EL (cell line): ENCODE results near the gene SPON1.
"Not testable (repeated sequence)": the region's sequence is repeated elsewhere in the genome, so short reads cannot be mapped to it uniquely, and the experiment has no call there.

Source experiments
- DNase-seq: peaks from one replicate; pipeline ENCODE4 v3.0.0-alpha.2; 2016

The SPON1 gene

DNA sequence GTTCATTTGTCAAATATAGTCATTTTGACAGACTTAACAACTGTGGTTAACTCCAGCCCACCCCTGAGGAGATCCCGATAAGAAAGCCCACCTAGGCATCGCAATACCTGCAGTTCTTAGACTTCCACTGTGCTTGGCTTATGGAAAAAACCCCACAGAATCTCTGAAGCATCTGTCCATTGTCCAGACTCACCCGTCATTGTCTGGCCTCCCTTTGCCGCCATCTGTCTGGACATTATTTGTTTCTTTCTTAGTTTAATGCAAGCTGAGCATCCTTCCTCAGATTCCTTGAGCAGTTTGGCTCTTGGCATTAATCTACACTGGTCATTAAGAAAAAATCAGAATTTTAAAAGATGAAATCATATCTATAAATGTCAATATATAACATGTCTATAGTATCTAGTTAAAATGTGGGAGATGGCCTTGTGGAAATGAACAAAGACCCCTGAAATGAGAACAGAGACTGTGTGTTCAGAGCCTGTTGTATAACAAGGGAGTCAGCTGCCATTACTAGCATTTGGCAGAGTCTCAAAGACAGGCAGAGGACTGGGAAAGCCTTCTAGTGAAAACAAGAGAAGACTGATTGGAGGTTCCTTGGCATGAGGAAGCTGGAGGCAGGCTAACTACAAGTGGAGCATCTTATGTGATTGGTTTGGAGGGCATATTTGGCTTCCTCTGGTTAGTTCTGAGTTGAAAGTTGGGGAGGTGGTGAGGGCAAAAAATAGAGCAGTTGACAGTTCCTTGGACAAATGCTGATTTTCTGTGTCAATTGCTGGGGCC lies 80.4 kb downstream of the SPON1 start:
- no peak for DNase-seq

DNA sequence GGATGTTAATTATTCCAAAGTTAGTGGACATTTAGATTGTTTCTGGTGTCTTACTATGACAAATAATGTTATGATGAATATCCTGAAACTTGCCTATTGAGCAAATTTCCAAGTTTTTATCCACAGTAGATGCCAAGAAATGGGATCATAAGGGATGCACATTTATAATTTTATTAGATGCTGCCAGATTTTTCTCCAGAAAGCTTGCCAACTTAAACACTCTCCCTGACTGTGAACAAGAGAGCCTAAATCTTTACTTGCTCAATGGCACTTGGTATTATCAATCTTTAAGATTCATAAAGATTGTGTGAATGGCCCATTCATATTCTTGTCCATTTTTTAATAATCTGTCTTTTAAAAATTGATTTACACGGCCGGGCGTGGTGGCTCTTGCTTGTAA lies 82.4 kb downstream of the SPON1 start:
- no peak for DNase-seq

DNA sequence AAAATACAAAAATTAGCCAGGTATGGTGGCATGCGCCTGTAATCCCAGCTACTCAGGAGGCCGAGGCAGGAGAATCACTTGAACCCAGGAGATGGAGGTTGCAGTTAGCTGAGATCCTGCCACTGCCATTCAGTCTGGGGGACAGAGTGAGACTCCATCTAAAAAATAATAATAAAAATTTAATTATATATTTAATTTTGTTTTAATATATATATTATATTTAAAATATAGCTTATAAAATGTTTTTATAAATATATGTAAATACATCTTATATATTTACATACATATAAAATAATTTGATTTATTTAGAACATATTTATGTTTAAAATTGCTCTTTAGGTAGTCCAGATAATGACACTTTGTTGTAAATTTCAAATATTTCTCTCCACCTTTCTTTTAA lies 82.9 kb downstream of the SPON1 start:
- DNase-seq, result no peak

DNA sequence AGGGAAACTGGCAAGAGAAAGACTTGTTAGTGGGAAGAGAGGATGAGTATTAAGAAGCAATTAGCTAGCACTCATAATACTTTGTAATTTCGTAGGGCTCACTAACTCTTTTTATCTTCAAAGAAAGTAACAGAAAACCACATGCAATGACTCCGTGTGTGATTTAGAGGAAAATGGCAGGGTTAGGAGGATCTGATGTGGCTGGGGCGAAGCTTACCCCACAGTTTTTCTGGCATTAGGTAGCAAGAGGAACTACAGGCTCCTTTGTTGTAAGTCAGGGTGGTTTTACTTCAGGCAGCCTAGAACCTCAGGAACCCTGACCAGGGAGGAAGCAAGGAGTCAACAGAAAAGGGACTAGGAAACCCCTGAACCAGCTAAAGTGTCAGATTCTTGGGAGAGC lies 89.7 kb downstream of the SPON1 start:
- DNase-seq, result no peak

DNA sequence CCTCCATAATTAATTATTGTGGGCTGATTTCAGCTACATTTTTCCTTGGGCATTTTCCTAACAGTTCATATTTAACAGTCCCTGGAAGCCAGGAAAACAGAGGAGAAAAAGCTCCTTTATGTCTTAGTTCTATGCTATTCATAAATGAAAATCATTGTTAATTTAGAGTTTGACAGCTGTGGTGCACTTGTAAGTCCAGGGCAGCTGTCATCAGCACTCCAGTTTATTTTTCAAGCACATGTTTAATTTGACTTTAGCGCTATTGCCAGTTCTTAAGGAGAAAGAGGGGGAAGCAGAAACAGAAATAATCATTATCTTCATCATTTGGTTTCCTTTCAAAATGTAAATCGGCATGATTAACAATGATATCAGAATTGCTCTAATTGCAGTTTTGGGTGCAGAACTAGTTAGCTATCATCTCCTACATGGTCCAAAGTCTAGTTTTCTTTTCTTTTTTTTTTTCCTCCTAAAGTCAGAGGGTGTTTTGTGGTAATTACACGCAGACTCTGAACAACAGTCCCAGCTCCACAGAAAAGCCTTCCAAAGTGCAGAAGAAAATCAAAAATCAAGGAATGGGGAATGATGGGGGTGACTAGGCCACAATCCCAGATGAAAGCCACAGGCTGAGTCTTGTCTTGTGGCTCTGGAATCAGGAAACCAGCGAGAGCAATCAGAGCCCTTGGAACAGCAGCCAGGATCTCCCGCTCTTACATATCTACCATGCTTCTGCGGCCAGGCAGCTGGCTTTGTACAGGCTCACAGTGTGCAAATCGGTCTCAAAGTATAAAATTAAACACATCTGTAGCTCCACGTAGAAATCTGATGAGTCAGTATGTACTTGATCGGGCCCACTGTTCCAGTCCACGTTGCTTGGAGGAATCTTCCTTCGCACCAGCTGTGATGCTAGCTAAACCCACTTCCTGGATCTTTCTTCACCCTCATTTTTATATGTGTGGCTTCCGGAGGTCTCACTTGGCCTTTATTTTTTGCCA lies 91.9 kb downstream of the SPON1 start:
- DNase-seq, result no peak

DNA sequence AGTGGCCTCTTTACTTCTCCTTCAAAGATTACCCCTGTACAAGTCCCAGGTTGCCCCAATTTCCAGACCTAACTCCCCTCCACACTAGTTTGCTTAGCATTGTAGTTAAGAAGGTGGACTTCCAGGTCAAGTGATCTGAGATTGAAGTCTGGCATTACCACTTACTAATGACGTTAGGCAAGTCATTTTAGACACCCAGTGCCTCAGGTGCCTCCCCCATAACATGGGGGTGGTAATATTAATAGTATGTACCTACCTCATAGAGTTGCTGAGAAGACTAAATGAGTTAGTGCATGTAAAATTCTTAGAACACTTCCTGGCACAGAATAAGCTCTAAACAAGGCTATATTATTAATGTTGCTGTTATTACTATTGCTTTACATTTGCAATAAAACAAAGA lies 93.4 kb downstream of the SPON1 start:
- DNase-seq, result no peak

DNA sequence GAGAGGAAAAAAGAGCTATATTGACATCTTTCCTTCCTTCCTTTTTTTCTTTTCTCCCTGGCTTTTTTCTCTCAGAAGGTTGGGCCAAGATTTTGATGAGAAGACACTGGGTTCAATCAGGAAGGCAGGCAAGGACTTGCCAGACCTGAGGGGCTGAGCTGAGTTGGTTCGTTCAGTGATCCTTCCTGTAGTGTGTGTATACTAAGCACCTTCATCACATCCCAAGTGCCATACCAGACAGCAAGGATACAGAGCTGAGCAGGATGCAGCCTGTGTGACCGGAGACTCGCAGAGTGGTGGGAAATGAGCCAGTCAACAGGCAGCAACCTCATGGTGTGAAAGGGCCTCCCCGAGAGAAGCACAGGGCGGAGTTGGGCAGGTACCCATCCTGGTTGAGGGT lies 95.5 kb downstream of the SPON1 start:
- no peak for DNase-seq

DNA sequence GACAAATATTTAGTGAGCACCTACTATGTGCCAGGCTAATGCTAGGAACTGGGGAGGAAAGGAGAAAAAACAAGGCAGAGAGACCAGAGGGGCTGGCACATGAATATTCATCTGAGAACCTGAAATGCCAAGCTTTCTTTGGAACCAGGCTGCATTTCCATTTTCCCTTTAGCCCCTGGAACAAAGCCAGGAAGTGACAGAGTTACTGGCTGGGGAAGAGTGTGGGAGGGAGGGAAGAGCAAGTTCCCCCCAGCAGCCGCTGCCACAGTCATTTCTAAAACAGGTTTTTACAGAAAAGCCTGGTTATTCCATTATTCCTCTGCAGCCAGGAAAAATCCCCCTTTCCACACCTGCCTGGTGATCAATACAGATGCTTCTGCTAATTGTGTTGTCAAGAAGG lies 97.0 kb downstream of the SPON1 start:
- DNase-seq, result peak; percentile 6

DNA sequence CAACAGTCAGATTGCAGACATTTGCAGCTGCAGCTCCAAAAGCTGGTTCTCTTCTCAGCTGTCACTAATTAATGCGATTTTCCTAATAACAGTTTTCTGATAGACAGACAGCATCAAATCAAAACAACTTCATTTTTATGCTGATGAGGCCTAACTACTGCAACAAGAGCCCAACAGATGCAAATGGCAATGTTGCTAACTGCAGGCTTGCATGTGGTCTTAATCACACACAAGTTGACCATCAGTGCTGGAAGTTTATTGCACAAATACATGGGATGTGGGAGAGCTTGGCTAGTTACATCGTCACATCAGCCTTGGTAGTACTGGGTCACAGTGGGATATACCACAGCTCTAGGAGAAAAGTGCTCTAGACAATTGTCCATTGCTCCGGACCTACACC lies 99.2 kb downstream of the SPON1 start:
- DNase-seq, result no peak

DNA sequence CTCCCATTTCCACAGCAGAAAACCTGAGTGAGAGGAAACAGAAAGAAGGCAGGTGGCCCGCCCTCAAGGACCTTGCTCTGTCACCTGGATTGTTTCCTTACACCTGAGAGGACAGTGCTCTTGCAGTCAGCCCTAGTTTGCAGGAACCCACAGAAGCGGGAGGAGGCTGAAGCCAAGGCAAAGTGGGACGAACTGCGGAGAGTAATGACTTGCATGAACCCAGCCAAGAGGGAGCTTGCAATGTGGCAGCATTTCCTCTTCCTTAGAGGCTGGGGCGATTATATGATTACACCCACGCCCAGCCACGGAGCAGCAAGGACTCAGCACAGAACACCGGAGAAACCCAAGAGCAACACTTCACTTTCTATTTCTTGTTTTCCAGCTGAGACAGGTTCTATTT lies 102.6 kb downstream of the SPON1 start:
- no peak for DNase-seq

DNA sequence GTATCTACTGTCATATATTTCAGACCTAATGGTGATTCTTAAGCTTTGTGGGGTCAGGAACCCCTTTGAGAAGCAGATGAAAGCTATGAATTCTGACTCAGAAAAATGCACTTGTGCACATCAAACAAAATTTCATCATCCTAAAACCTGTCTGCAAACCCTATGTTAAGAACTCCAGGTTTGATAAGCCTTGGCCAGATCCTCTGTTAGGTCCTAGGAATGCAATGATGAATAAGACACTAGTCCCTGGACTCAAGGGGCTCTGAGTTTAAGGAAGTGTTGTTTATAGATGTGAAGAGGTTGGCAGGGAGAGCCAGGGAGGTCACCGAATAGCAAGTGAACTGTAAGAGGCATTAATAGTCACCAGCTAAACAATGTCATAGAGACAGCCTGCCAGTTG lies 103.2 kb downstream of the SPON1 start:
- no peak for DNase-seq

DNA sequence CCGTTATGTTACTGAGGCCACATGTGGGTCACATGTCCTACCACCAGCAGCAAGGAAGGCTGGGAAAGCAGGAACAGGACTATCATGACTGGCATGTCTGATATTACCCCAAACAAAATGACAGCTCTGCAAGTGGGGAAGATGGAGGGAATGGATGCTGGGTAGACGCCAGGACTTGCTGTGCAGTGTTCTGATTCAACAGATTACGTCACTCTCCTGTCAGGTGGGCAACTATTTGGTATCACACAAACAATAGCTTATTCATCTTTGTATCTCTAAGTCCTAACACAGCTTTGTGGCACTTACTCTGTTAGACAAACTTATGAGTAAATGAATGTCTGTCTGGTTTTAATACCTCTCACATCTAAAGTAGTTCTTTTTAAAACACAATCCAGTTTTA lies 105.2 kb downstream of the SPON1 start:
- DNase-seq, result no peak

DNA sequence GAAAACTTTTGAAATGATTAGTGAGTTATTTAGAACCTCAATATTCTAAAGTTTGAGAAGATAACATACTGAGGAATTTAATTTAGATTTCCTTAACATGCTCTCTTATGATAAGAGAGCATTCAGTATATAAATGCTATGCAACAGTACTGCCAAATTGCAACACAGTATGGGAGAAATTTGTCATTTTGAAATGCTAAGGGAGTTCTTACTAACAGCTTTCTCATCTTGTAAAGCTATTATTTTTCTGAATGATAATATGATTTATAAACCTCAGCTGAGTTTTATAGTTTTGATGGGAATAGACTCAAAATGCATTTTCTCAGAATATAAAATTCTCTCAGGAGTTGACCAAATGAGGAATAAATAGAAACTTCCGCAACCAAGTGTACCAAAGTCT lies 108.4 kb downstream of the SPON1 start:
- DNase-seq, result no peak

DNA sequence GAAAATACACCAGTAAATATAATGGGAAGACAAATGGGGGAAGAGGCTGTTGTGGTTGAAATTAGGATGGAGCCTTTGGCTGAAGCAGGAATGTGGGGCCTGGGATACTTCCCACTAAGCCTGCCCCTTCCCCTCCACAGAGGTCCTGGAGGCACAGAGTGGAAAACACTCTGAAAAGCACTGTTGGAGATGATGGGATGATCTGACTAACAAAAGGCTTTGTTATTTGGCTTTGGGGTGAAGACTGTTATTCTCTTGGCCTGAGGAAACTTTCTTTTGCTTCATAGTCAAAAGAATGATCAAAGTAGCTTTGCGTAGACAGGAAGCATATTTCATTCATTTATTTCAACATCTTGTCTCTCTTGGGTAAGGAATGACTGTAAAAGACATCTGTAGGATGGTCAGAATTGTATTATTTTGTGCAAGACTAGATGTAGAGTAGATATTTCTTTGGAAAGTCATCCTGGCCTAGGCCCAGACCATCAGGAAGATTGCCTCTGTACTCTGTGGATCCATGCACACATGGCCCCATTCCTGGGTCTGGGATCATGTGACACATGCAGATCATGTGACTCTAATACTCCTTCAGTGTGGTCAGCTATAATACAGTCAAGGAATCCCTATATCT lies 111.4 kb downstream of the SPON1 start:
- DNase-seq, result no peak

DNA sequence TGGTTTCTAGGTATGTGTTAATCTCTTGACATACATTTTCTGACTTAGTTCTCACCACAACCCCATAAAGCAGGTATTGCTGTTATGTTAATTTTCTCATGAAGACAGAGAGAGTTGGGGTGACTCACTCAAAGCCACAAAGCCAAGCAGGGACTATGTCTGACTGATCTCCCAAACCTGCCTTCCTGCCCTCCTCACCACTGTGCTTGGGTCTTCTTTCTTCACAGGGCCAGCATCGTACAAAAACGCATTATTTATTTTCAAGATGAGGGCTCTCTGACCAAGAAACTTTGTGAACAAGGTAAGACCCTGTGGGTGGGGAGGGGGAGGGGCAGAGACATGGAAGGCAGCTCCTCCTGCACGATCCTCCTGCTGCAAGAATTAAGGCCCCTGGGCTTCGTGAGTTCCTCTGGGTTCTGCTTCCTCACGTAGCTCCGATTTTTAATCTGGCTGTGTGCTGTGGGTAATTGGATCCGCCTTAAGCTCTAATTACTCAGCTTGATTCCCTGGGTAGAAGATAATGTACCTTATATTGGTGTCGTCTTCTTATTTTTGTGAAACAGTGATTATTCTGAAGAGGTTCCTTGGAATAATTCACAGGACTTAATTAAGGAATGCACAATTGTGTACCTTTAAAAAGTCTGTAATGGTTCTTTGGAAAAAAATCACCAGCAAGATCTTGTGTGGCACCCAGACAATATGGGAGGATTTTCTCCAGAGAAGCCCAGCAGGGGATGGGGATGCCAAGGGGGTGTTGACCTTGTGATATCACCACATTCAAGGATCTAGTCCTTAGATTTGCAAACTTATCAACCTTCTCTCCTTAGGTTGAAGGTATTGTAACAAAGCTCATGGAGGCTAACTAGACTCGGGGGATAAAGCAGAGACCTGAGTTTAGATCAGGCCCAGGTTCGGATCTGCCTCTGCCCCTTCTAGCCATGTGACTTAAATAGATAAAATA lies 112.9 kb downstream of the SPON1 start:
- DNase-seq, result no peak

DNA sequence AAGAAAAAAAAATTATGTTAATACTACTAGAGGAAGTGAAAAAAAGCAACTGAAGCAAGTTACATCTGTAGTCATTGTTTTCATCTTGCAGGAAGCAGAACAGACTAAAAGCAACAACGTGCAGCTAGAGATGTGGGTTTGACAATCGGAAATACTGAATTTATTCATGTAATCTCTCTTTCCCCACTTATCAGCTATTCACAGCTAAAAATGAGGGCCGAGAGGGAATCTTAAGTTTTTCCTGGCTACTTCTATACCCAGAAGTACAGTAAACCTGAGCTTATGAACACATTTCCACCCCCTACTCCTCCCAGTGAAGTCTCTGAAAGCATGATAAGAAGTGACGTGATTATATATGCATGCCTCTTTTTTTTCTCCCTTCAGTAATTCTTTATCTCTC lies 116.5 kb downstream of the SPON1 start:
- no peak for DNase-seq

DNA sequence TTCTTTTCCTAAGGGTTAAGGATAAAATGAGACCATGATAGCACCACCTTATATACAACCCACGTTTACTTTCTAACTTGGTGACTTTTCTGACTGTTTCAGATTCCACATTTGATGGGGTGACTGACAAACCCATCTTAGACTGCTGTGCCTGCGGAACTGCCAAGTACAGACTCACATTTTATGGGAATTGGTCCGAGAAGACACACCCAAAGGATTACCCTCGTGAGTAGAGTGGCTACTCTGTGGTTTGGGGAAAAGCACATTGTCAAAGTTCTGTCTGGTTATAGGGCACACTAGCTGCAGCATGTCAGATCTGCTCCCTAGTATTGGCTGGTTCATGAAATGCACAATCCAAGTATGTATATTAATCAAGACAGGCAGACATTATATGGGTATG lies 117.3 kb downstream of the SPON1 start:
- no peak for DNase-seq

DNA sequence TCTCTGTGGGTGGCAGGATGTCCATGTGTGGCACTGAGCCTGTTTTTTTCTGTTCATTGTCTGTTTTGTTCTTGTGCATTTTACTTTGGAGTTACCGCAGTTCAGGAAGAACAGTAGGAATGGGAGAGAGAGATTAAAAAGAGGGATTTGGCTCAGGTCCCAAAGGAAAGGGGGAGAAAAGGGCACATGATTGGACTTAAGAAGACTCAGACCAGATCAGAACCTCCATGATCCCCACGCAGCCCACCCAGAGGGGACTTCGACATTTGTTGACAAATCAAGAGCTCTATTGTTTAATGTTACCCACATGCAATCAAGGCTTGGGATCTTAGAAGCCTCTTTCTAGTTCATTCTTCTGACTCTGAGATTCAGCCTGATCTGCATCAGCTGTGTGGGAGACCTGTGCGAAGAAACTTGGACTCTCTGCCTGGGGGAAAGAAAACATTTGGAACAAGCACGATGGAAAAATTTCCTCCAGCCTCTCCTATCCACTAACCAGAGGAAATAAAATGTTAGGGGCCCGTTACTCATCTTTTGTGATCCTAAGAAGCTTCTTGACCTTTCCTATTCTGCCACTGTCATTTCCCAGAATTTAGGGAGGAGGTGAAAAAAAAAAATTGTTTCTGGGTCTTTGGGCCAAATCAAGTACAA lies 119.2 kb downstream of the SPON1 start:
- no peak for DNase-seq

DNA sequence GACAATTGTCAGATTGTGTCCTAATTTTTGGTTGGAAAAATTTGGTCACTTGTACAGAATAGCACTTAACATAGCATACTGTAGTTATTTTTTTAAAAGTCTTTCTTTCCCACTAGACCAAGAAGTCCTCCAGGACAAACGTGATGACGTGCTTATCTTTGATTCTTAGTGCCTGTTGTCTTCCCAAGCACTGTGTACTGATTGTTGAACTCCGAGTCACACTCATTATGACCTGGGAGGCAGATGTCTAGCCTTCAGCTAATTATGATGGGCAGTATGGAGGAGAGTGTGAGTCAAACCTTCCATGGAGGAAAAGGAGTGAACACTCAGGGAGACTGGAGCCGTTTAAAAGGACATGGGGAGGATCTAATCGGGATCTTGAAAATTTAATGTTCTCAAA lies 119.8 kb downstream of the SPON1 start:
- no peak for DNase-seq

DNA sequence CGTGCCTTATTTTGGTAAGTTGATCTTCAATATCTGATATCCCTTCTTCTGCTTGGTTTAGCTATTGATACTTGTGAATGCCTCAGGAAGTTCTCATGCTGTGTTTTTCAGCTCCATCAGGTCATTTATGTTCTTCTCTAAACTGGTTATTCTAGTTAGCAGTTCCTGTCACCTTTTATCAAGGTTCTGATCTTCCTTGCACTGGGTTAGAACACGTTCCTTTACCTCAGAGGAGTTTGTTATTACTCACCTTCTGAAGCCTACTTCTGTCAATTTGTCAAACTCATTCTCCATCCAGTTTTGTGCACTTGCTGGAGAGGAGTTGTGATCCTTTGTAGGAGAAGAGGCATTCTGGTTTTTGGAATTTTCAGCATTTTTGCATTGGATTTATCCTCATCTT lies 126.3 kb downstream of the SPON1 start:
- not testable (repeated sequence) for DNase-seq

DNA sequence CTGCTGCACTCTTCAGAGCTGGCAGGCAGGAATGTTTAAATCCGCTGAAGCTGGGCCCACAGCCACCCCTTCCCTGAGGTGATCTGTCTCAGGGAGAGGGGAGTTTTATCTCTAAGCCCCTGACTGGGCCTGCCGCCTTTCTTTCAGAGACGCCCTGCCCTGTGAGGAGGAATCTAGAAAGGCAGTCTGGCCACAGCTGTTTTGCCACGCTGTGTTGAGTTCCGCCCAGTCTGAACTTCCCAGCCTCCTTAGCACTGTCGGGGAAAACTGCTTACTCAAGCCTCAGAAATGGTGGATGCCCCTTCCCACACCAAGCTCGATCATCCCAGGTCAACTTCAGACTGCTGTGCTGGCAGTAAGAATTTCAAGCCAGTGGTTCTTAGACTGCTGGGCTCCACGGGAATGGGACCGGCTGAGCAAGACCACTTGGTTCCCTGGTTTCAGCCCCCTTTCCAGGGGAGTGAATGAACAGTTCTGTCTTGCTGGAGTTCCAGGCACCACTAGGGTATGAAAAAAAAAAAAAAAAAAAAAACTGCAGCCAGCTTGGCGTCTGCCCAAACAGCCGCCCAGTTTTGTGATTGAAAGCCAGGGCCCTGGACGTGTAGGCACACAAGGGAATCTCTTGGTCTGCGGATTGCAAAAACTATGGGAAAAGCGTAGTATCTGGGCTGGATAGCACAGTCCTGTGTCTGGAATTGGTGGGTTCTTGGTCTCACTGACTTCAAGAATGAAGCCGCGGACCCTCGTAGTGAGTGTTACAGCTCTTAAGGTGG lies 127.4 kb downstream of the SPON1 start:
- no peak for DNase-seq
